Measurements from ENCODE around the gene CCAR1. TPM values are rescaled to one million over a fixed set of nuclear protein-coding genes. Genes with fewer than 3 reads are reported as not detected.

The CCAR1 gene, protein sequence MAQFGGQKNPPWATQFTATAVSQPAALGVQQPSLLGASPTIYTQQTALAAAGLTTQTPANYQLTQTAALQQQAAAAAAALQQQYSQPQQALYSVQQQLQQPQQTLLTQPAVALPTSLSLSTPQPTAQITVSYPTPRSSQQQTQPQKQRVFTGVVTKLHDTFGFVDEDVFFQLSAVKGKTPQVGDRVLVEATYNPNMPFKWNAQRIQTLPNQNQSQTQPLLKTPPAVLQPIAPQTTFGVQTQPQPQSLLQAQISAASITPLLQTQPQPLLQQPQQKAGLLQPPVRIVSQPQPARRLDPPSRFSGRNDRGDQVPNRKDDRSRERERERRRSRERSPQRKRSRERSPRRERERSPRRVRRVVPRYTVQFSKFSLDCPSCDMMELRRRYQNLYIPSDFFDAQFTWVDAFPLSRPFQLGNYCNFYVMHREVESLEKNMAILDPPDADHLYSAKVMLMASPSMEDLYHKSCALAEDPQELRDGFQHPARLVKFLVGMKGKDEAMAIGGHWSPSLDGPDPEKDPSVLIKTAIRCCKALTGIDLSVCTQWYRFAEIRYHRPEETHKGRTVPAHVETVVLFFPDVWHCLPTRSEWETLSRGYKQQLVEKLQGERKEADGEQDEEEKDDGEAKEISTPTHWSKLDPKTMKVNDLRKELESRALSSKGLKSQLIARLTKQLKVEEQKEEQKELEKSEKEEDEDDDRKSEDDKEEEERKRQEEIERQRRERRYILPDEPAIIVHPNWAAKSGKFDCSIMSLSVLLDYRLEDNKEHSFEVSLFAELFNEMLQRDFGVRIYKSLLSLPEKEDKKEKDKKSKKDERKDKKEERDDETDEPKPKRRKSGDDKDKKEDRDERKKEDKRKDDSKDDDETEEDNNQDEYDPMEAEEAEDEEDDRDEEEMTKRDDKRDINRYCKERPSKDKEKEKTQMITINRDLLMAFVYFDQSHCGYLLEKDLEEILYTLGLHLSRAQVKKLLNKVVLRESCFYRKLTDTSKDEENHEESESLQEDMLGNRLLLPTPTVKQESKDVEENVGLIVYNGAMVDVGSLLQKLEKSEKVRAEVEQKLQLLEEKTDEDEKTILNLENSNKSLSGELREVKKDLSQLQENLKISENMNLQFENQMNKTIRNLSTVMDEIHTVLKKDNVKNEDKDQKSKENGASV
- total RNA-seq, result 10 to 100 TPM; 30.9 to 68.6 TPM

DNA sequence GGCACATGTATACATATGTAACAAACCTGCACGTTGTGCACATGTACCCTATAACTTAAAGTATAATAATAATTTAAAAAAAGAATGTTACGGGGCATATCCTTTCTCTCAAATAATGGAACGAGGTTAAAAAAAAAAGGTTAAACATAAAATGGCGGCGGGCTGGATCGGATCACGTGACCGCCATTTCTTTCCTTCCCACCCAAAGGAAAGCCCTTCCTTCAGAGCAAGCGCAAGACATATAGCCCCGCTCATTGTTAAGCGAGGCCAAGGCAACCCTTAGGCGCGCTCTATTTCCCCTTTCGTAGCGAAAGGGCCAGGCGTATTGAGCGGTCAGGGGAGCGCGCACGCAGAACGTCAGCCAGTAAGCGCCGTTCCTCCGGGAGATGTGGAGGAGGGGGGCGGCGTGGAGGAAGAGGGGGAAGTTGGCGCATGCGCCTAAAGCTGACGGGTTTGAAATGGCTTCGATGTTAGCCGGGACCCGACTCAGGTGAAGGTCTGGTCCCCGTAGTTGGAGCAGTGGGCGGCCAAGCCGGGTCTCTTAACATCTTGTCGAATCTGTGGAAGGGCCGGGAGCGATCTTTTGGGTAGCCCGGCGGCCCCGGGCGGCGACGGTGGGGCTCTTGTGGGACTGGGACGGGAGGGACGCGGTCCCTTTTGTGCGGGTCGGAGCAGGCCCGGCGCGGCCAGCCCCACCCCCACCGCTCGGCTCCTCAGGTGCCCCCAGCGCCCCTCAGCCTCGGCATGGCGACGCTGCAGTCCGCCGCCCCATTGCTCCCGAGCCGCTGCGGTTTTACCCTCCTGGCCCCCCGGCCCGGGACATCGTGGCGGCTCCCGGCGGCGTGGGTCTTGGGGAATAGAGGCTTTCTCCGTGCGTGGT lies at the start of gene CCAR1:
Gene CCAR1 (plus strand): TSS at position 447 of the 880 bp plus-strand sequence. CDS start 1,266 bp downstream, outside the sequence.
- peak within 1 kb of the TSS; percentile 67 to 96 (median 92) for H3K27ac ChIP-seq
- H3K9me3 ChIP-seq, result no peaks in the 10 kb centered on the region
- H3K4me3 ChIP-seq, result peak within 1 kb of the TSS; percentile 72 to 98
- intact Hi-C loops (cut with DNase I), result no loop called here
- peaks cover 8% of the 10 kb centered on the region for H3K4me1 ChIP-seq
- ATAC-seq, result peak; percentile 99
- TF ChIP-seq POLR2A (IDR thresholded peaks at IDR 0.05), result peak; percentile 62 to 86 (median 84)
- TF ChIP-seq, protein P1, sequence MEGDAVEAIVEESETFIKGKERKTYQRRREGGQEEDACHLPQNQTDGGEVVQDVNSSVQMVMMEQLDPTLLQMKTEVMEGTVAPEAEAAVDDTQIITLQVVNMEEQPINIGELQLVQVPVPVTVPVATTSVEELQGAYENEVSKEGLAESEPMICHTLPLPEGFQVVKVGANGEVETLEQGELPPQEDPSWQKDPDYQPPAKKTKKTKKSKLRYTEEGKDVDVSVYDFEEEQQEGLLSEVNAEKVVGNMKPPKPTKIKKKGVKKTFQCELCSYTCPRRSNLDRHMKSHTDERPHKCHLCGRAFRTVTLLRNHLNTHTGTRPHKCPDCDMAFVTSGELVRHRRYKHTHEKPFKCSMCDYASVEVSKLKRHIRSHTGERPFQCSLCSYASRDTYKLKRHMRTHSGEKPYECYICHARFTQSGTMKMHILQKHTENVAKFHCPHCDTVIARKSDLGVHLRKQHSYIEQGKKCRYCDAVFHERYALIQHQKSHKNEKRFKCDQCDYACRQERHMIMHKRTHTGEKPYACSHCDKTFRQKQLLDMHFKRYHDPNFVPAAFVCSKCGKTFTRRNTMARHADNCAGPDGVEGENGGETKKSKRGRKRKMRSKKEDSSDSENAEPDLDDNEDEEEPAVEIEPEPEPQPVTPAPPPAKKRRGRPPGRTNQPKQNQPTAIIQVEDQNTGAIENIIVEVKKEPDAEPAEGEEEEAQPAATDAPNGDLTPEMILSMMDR (IDR thresholded peaks at IDR 0.05), result no peak
- 0% methylated on average over 23 to 72 of the region's 72 CpGs for WGBS, 2 donors
- no peaks in the 10 kb centered on the region for H3K27me3 ChIP-seq
- no peaks in the 10 kb centered on the region for H3K36me3 ChIP-seq (replicated peaks in 1 of 2; ENCODE audit: insufficient read depth in 1 of 2, low read depth in 2 of 2)
- DNase-seq, result peak; percentile 97 to 98 (median 98)

DNA sequence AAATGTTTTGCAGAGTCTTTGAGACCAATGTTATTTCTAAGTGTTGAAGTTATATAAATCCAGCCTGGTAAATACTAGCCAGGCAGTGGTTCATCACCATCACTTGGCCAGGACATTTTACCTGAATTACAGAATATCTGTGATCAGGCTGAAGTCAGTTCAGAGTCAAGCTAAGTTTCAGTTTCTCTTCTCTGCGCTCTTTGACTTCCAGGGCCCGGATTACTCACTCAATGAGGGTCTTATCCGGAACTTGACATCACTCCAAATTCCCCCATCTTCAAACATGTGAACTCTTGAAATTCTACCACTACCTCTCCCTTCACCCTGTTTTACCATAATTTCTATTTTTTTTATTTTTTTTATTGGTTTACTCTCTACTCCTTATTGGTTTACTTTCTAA lies 36.6 kb upstream of the CCAR1 start:
- peaks cover 0 to 1% of the 10 kb centered on the region in 2 donors for H3K36me3 ChIP-seq (replicated peaks in 1 of 2; ENCODE audit: insufficient read depth in 1 of 2, low read depth in 2 of 2)
- no peaks in the 10 kb centered on the region for H3K4me1 ChIP-seq
- intact Hi-C loops (cut with DNase I), result no loop called here
- DNase-seq, result no peak
- no peak for ATAC-seq
- H3K9me3 ChIP-seq, result no peaks in the 10 kb centered on the region
- no peak overlapping the region for H3K27ac ChIP-seq
- no peak overlapping the region for H3K4me3 ChIP-seq
- no peaks in the 10 kb centered on the region for H3K27me3 ChIP-seq
- 91 to 92% methylated on average over 3 of the region's 3 CpGs for WGBS, 2 donors
- TF ChIP-seq, protein P1 (IDR thresholded peaks at IDR 0.05), result no peak
- TF ChIP-seq POLR2A (IDR thresholded peaks at IDR 0.05), result no peak

DNA sequence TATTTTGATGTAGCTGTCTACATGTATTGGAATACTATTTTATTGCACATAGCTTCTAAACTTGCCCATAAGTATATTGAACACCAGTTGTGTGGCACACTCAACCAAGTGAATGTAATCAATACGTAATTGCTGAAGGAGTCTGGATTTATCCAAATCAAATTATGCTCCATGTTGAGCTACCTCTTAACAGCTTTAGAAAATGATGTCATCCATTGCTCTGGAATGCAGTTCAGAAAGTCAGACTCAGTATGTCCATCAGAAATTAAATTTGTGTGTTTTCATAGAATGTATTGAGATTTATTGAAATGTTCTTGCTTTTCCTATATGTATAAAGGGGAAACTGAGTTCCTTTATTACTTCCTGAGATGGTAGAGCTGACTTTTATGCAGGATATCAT lies 25.0 kb upstream of the CCAR1 start:
- Histone ChIP-seq H3K4me3 (no peak overlapping the region), H3K27me3 (no peaks in the 10 kb centered on the region), H3K36me3 (replicated peaks in 1 of 2; ENCODE audit: insufficient read depth in 1 of 2, low read depth in 2 of 2) (no peaks in the 10 kb centered on the region), H3K27ac (no peak overlapping the region), H3K9me3 (no peaks in the 10 kb centered on the region), H3K4me1 (no peaks in the 10 kb centered on the region)
- intact Hi-C loops (cut with DNase I), result no loop called here
- ATAC-seq, result no peak
- WGBS, 2 donors, result 86 to 87% methylated on average over 1 of the region's 1 CpG
- no peak for TF ChIP-seq POLR2A (IDR thresholded peaks at IDR 0.05)
- TF ChIP-seq, protein P1 (IDR thresholded peaks at IDR 0.05), result no peak
- no peak for DNase-seq

DNA sequence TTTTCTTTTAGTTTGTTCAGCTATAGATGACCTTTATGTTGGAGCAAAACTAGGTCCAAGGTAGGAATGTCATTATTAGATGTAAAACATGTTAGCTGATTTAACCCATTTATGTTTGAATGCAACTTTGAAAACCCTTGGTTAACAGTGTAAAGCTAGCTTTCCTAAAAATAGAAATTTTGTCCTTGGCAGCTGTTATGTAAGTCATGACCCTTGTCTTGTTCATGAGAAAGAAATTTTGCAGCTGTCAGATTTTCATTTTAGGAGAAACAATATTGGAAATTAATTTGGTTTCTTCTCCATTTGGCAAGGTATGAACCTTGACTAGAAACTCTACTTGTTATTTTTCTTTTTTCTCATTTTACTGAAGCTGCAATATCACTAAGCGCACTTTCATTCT lies 23.9 kb upstream of the CCAR1 start:
- Histone ChIP-seq H3K27ac (no peak overlapping the region), H3K4me3 (no peak overlapping the region), H3K4me1 (no peaks in the 10 kb centered on the region), H3K27me3 (no peaks in the 10 kb centered on the region), H3K36me3 (replicated peaks in 1 of 2; ENCODE audit: insufficient read depth in 1 of 2, low read depth in 2 of 2) (no peaks in the 10 kb centered on the region), H3K9me3 (no peaks in the 10 kb centered on the region)
- no peak for TF ChIP-seq POLR2A (IDR thresholded peaks at IDR 0.05)
- TF ChIP-seq, protein P1 (IDR thresholded peaks at IDR 0.05), result no peak
- ATAC-seq (no peak), DNase-seq (no peak)
- 96 to 100% methylated on average over 1 of the region's 1 CpG for WGBS, 2 donors
- intact Hi-C loops (cut with DNase I), result no loop called here
